WTC11 (cell line): ENCODE measurements around the gene PCDHGA9. TPM values are rescaled to one million over a fixed set of nuclear protein-coding genes. Genes with fewer than 3 reads are reported as not detected.

Experiments used
- ATAC-seq: fragments of 200-7000 bp; cut with Tn5 transposase; 2 replicates; pipeline ENCODE4 v1.10.0; 2021; ENCODE audit warnings: mild to moderate bottlenecking, moderate library complexity
- CTCF ChIA-PET: fragments of 300-600 bp; sonication (Branson Sonifier 250); formaldehyde crosslinking; loops from one replicate; lab custom pipeline; 2021; ENCODE audit warnings: antibody characterized with exemption; lab: Charles Lee
- POLR2A ChIA-PET: fragments of 350-600 bp; sonication (Branson Sonifier 250); formaldehyde crosslinking; loops from one replicate; lab custom pipeline; 2021; ENCODE audit warnings: antibody characterized with exemption; lab: Charles Lee
- DNase-seq: peaks from one replicate; pipeline ENCODE4 v3.0.0; 2021; ENCODE audit warnings: low spot score
- H3K27ac Mint-ChIP-seq: 2 replicates; pipeline ENCODE4 v1.8.0; 2021; ENCODE audit warnings: mixed read lengths
- H3K27me3 Mint-ChIP-seq: 2 replicates; pipeline ENCODE4 v1.8.0; 2021; ENCODE audit warnings: low read depth, mild to moderate bottlenecking, moderate library complexity, mixed read lengths
- H3K36me3 Mint-ChIP-seq: 2 replicates; pipeline ENCODE4 v1.8.0; 2021; ENCODE audit warnings: mixed read lengths
- H3K4me1 Mint-ChIP-seq: 2 replicates; pipeline ENCODE4 v1.8.0; 2022; ENCODE audit warnings: mixed read lengths
- H3K4me3 Mint-ChIP-seq: 2 replicates; pipeline ENCODE4 v1.8.0; 2021; ENCODE audit warnings: mild to moderate bottlenecking, moderate library complexity, mixed read lengths
- H3K9me3 Mint-ChIP-seq: 2 replicates; pipeline ENCODE4 v1.8.0; 2021; ENCODE audit warnings: mixed read lengths
- ELF4 ChIP-seq: sonication (generic); formaldehyde crosslinking; IDR thresholded peaks from 2 replicates; pipeline ENCODE4 v1.8.1; 2022; ENCODE audit warnings: low read depth, mild to moderate bottlenecking, moderate library complexity, missing genetic modification reagents
- ETV6 ChIP-seq: sonication (generic); formaldehyde crosslinking; IDR thresholded peaks from 2 replicates; pipeline ENCODE4 v1.8.1; 2022; ENCODE audit warnings: mild to moderate bottlenecking, missing genetic modification reagents
- GABPB1 ChIP-seq: sonication (generic); formaldehyde crosslinking; IDR thresholded peaks from 2 replicates; pipeline ENCODE4 v1.8.1; 2023; ENCODE audit warnings: mild to moderate bottlenecking, missing genetic modification reagents
- GTF2I ChIP-seq: fragments of 250-450 bp; sonication (Bioruptor Pico); conservative IDR thresholded peaks from 2 replicates; pipeline ENCODE4 v1.4.0; 2021; ENCODE audit warnings: mild to moderate bottlenecking
- HMGA2 ChIP-seq: fragments of 250-450 bp; sonication (Bioruptor Pico); IDR thresholded peaks from 2 replicates; pipeline ENCODE4 v1.4.0; 2021; ENCODE audit warnings: mild to moderate bottlenecking, moderate library complexity
- JAZF1 ChIP-seq: fragments of 250-450 bp; sonication (Bioruptor Pico); IDR thresholded peaks from 2 replicates; pipeline ENCODE4 v1.9.0; 2021; ENCODE audit warnings: moderate library complexity, mild to moderate bottlenecking, inconsistent platforms
- MXD4 ChIP-seq: fragments of 250-450 bp; sonication (Bioruptor Pico); IDR thresholded peaks from 2 replicates; pipeline ENCODE4 v1.8.0; 2021; ENCODE audit warnings: mild to moderate bottlenecking, moderate library complexity, borderline replicate concordance
- NFATC4 ChIP-seq: fragments of 250-450 bp; sonication (Bioruptor Pico); IDR thresholded peaks from 2 replicates; pipeline ENCODE4 v1.9.0; 2021; ENCODE audit warnings: mild to moderate bottlenecking
- NFYB ChIP-seq: sonication (generic); formaldehyde crosslinking; conservative IDR thresholded peaks from 2 replicates; pipeline ENCODE4 v1.8.0; 2022; ENCODE audit warnings: low read depth, missing genetic modification reagents
- SMAD3 ChIP-seq: sonication (generic); formaldehyde crosslinking; IDR thresholded peaks from 2 replicates; pipeline ENCODE4 v1.8.0; 2022; ENCODE audit warnings: missing genetic modification reagents, mild to moderate bottlenecking, borderline replicate concordance
- TEAD1 ChIP-seq: sonication (generic); formaldehyde crosslinking; IDR thresholded peaks from 2 replicates; pipeline ENCODE4 v1.8.0; 2022; ENCODE audit warnings: mild to moderate bottlenecking, missing genetic modification reagents
- ZNF232 ChIP-seq: sonication (generic); formaldehyde crosslinking; IDR thresholded peaks from 2 replicates; pipeline ENCODE4 v1.8.0; 2022; ENCODE audit warnings: mild to moderate bottlenecking, missing genetic modification reagents
- total RNA-seq: library from RNA; stranded (reverse); gene quantifications from 3 replicates; pipeline ENCODE4 v1.2.3, GENCODE V29; 2021
- TF ChIP-seq, protein P1 (sequence below): sonication (generic); formaldehyde crosslinking; IDR thresholded peaks from 2 replicates; pipeline ENCODE4 v1.8.0; 2023; ENCODE audit warnings: missing genetic modification reagents, mild to moderate bottlenecking, borderline replicate concordance
- TF ChIP-seq, protein P2 (sequence below): sonication (generic); formaldehyde crosslinking; IDR thresholded peaks from 2 replicates; pipeline ENCODE4 v1.8.1; 2023; ENCODE audit warnings: mild to moderate bottlenecking, missing genetic modification reagents, borderline replicate concordance
- TF ChIP-seq, protein P3 (sequence below): sonication (generic); formaldehyde crosslinking; IDR thresholded peaks from 2 replicates; pipeline ENCODE4 v1.8.0; 2022; ENCODE audit warnings: missing genetic modification reagents
- TF ChIP-seq, protein P4 (sequence below): fragments of 250-450 bp; sonication (Bioruptor Pico); IDR thresholded peaks from 2 replicates; pipeline ENCODE4 v1.9.0; 2021; ENCODE audit warnings: mild to moderate bottlenecking
- TF ChIP-seq, protein P5 (sequence below): sonication (generic); formaldehyde crosslinking; IDR thresholded peaks from 2 replicates; pipeline ENCODE4 v1.8.0; 2022; ENCODE audit warnings: mild to moderate bottlenecking, missing genetic modification reagents
- TF ChIP-seq, protein P6 (sequence below): fragments of 250-450 bp; sonication (Bioruptor Pico); IDR thresholded peaks from 2 replicates; pipeline ENCODE4 v2.1.2; 2022; ENCODE audit warnings: mild to moderate bottlenecking, moderate library complexity

Gene PCDHGA9
- total RNA-seq, 1 experiment from 2014 or later: 2.9 TPM

DNA sequence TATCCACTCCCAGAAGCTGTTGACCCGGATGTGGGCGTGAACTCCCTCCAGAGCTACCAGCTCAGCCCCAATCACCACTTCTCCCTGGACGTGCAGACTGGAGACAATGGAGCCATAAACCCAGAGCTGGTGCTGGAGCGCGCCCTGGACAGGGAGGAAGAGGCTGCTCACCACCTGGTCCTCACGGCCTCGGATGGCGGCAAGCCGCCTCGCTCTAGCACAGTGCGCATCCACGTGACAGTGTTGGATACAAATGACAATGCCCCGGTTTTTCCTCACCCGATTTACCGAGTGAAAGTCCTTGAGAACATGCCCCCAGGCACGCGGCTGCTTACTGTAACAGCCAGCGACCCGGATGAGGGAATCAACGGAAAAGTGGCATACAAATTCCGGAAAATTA, 9.3 kb upstream of the PCDHGA9 start:
- POLR2A ChIA-PET: no interaction called here
- CTCF ChIA-PET: interaction anchor here (1.2 to 1.5 kb wide), 3 partner anchors 10 to 238 kb away, joined by 3 to 4 read pairs (median 4); partner anchors contain the start of genes PCDHGA10 and PCDHGA9
- peaks cover 76% of the 10 kb centered on the region for H3K36me3 Mint-ChIP-seq
- H3K4me3 Mint-ChIP-seq: no peak overlapping the region
- H3K9me3 Mint-ChIP-seq: peaks cover 66% of the 10 kb centered on the region
- no peak for DNase-seq
- TF ChIP-seq MXD4 (CRISPR knock-in tag) (no peak), ETV6 (CRISPR knock-in tag) (no peak), JAZF1 (no peak), GABPB1 (no peak), TEAD1 (CRISPR knock-in tag) (no peak), HMGA2 (CRISPR knock-in tag) (no peak), SMAD3 (CRISPR knock-in tag) (no peak), NFATC4 (CRISPR knock-in tag) (no peak), ELF4 (CRISPR knock-in tag) (no peak), GTF2I (CRISPR knock-in tag) (no peak), ZNF232 (CRISPR knock-in tag) (no peak), NFYB (CRISPR knock-in tag) (no peak)
- TF ChIP-seq, protein P1, sequence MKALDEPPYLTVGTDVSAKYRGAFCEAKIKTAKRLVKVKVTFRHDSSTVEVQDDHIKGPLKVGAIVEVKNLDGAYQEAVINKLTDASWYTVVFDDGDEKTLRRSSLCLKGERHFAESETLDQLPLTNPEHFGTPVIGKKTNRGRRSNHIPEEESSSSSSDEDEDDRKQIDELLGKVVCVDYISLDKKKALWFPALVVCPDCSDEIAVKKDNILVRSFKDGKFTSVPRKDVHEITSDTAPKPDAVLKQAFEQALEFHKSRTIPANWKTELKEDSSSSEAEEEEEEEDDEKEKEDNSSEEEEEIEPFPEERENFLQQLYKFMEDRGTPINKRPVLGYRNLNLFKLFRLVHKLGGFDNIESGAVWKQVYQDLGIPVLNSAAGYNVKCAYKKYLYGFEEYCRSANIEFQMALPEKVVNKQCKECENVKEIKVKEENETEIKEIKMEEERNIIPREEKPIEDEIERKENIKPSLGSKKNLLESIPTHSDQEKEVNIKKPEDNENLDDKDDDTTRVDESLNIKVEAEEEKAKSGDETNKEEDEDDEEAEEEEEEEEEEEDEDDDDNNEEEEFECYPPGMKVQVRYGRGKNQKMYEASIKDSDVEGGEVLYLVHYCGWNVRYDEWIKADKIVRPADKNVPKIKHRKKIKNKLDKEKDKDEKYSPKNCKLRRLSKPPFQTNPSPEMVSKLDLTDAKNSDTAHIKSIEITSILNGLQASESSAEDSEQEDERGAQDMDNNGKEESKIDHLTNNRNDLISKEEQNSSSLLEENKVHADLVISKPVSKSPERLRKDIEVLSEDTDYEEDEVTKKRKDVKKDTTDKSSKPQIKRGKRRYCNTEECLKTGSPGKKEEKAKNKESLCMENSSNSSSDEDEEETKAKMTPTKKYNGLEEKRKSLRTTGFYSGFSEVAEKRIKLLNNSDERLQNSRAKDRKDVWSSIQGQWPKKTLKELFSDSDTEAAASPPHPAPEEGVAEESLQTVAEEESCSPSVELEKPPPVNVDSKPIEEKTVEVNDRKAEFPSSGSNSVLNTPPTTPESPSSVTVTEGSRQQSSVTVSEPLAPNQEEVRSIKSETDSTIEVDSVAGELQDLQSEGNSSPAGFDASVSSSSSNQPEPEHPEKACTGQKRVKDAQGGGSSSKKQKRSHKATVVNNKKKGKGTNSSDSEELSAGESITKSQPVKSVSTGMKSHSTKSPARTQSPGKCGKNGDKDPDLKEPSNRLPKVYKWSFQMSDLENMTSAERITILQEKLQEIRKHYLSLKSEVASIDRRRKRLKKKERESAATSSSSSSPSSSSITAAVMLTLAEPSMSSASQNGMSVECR (CRISPR knock-in tag): no peak
- TF ChIP-seq, protein P2, sequence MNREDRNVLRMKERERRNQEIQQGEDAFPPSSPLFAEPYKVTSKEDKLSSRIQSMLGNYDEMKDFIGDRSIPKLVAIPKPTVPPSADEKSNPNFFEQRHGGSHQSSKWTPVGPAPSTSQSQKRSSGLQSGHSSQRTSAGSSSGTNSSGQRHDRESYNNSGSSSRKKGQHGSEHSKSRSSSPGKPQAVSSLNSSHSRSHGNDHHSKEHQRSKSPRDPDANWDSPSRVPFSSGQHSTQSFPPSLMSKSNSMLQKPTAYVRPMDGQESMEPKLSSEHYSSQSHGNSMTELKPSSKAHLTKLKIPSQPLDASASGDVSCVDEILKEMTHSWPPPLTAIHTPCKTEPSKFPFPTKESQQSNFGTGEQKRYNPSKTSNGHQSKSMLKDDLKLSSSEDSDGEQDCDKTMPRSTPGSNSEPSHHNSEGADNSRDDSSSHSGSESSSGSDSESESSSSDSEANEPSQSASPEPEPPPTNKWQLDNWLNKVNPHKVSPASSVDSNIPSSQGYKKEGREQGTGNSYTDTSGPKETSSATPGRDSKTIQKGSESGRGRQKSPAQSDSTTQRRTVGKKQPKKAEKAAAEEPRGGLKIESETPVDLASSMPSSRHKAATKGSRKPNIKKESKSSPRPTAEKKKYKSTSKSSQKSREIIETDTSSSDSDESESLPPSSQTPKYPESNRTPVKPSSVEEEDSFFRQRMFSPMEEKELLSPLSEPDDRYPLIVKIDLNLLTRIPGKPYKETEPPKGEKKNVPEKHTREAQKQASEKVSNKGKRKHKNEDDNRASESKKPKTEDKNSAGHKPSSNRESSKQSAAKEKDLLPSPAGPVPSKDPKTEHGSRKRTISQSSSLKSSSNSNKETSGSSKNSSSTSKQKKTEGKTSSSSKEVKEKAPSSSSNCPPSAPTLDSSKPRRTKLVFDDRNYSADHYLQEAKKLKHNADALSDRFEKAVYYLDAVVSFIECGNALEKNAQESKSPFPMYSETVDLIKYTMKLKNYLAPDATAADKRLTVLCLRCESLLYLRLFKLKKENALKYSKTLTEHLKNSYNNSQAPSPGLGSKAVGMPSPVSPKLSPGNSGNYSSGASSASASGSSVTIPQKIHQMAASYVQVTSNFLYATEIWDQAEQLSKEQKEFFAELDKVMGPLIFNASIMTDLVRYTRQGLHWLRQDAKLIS (CRISPR knock-in tag): no peak
- TF ChIP-seq, protein P3, sequence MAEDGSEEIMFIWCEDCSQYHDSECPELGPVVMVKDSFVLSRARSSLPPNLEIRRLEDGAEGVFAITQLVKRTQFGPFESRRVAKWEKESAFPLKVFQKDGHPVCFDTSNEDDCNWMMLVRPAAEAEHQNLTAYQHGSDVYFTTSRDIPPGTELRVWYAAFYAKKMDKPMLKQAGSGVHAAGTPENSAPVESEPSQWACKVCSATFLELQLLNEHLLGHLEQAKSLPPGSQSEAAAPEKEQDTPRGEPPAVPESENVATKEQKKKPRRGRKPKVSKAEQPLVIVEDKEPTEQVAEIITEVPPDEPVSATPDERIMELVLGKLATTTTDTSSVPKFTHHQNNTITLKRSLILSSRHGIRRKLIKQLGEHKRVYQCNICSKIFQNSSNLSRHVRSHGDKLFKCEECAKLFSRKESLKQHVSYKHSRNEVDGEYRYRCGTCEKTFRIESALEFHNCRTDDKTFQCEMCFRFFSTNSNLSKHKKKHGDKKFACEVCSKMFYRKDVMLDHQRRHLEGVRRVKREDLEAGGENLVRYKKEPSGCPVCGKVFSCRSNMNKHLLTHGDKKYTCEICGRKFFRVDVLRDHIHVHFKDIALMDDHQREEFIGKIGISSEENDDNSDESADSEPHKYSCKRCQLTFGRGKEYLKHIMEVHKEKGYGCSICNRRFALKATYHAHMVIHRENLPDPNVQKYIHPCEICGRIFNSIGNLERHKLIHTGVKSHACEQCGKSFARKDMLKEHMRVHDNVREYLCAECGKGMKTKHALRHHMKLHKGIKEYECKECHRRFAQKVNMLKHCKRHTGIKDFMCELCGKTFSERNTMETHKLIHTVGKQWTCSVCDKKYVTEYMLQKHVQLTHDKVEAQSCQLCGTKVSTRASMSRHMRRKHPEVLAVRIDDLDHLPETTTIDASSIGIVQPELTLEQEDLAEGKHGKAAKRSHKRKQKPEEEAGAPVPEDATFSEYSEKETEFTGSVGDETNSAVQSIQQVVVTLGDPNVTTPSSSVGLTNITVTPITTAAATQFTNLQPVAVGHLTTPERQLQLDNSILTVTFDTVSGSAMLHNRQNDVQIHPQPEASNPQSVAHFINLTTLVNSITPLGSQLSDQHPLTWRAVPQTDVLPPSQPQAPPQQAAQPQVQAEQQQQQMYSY: no peak
- TF ChIP-seq, protein P4, sequence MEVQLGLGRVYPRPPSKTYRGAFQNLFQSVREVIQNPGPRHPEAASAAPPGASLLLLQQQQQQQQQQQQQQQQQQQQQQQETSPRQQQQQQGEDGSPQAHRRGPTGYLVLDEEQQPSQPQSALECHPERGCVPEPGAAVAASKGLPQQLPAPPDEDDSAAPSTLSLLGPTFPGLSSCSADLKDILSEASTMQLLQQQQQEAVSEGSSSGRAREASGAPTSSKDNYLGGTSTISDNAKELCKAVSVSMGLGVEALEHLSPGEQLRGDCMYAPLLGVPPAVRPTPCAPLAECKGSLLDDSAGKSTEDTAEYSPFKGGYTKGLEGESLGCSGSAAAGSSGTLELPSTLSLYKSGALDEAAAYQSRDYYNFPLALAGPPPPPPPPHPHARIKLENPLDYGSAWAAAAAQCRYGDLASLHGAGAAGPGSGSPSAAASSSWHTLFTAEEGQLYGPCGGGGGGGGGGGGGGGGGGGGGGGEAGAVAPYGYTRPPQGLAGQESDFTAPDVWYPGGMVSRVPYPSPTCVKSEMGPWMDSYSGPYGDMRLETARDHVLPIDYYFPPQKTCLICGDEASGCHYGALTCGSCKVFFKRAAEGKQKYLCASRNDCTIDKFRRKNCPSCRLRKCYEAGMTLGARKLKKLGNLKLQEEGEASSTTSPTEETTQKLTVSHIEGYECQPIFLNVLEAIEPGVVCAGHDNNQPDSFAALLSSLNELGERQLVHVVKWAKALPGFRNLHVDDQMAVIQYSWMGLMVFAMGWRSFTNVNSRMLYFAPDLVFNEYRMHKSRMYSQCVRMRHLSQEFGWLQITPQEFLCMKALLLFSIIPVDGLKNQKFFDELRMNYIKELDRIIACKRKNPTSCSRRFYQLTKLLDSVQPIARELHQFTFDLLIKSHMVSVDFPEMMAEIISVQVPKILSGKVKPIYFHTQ (CRISPR knock-in tag): no peak
- TF ChIP-seq, protein P5, sequence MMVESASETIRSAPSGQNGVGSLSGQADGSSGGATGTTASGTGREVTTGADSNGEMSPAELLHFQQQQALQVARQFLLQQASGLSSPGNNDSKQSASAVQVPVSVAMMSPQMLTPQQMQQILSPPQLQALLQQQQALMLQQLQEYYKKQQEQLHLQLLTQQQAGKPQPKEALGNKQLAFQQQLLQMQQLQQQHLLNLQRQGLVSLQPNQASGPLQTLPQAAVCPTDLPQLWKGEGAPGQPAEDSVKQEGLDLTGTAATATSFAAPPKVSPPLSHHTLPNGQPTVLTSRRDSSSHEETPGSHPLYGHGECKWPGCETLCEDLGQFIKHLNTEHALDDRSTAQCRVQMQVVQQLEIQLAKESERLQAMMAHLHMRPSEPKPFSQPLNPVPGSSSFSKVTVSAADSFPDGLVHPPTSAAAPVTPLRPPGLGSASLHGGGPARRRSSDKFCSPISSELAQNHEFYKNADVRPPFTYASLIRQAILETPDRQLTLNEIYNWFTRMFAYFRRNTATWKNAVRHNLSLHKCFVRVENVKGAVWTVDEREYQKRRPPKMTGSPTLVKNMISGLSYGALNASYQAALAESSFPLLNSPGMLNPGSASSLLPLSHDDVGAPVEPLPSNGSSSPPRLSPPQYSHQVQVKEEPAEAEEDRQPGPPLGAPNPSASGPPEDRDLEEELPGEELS (CRISPR knock-in tag): no peak
- TF ChIP-seq, protein P6, sequence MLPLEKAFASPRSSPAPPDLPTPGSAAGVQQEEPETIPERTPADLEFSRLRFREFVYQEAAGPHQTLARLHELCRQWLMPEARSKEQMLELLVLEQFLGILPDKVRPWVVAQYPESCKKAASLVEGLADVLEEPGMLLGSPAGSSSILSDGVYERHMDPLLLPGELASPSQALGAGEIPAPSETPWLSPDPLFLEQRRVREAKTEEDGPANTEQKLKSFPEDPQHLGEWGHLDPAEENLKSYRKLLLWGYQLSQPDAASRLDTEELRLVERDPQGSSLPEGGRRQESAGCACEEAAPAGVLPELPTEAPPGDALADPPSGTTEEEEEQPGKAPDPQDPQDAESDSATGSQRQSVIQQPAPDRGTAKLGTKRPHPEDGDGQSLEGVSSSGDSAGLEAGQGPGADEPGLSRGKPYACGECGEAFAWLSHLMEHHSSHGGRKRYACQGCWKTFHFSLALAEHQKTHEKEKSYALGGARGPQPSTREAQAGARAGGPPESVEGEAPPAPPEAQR (CRISPR knock-in tag): no peak
- TF ChIP-seq, all 79 proteins: peak for 0
- Mint-ChIP-seq H3K27ac (no peak overlapping the region), H3K4me1 (0 out of 2 replicates have a peak, but pooled peaks cover 3% of the 10 kb centered on the region), H3K27me3 (peaks cover 21% of the 10 kb centered on the region)
- no peak for ATAC-seq
